GM23338 (cell line): ENCODE results near the gene AFF3. TPM values are rescaled to one million over a fixed set of nuclear protein-coding genes. Genes with fewer than 3 reads are reported as not detected.

Source experiments
- ATAC-seq: fragments of 200-7000 bp; cut with Tn5 transposase; 3 replicates; pipeline ENCODE4 v1.9.1; 2020
- DNase-seq: peaks from one replicate; pipeline ENCODE4 v3.0.0-alpha.2; 2015; ENCODE audit warnings: low spot score
- H2AFZ ChIP-seq: fragments of 200-600 bp; sonication (generic); 2 replicates; pipeline ENCODE4 v1.8.0; 2016; ENCODE audit warnings: antibody characterized with exemption, mild to moderate bottlenecking, moderate library complexity
- H3F3A ChIP-seq: fragments of 200-600 bp; sonication (generic); replicated peaks from 2 replicates; pipeline ENCODE4 v1.8.0; 2017; ENCODE audit warnings: antibody characterized with exemption, mixed run types, low read depth
- H3K27ac ChIP-seq: fragments of 200-600 bp; sonication (generic); 2 replicates; pipeline ENCODE4 v1.6.1; 2016; ENCODE audit warnings: low read depth
- H3K27me3 ChIP-seq: fragments of 200-600 bp; sonication (generic); 2 replicates; pipeline ENCODE4 v1.8.0; 2016; ENCODE audit warnings: mild to moderate bottlenecking, mixed run types, moderate library complexity; ENCODE audit not compliant: insufficient read depth
- H3K36me3 ChIP-seq: fragments of 200-600 bp; sonication (generic); 2 replicates; pipeline ENCODE4 v1.8.0; 2016; ENCODE audit warnings: mild to moderate bottlenecking; ENCODE audit not compliant: insufficient read depth
- H3K4me1 ChIP-seq: fragments of 200-600 bp; sonication (generic); 2 replicates; pipeline ENCODE4 v1.8.0; 2016; ENCODE audit warnings: mild to moderate bottlenecking, moderate library complexity; ENCODE audit not compliant: insufficient read depth
- H3K4me2 ChIP-seq: fragments of 200-600 bp; sonication (generic); 2 replicates; pipeline ENCODE4 v1.7.1; 2017; ENCODE audit warnings: mixed run types
- H3K4me3 ChIP-seq: fragments of 200-600 bp; sonication (generic); 2 replicates; pipeline ENCODE4 v1.6.1; 2016; ENCODE audit warnings: mixed run types
- H3K79me2 ChIP-seq: fragments of 200-600 bp; sonication (generic); replicated peaks from 2 replicates; pipeline ENCODE4 v1.8.0; 2017; ENCODE audit warnings: mild to moderate bottlenecking; ENCODE audit not compliant: insufficient read depth
- H3K9me2 ChIP-seq: fragments of 200-600 bp; sonication (generic); 2 replicates; pipeline ENCODE4 v1.8.0; 2017; ENCODE audit not compliant: insufficient read depth
- H4K20me1 ChIP-seq: fragments of 200-600 bp; sonication (generic); replicated peaks from 2 replicates; pipeline ENCODE4 v1.8.0; 2017; ENCODE audit warnings: mild to moderate bottlenecking; ENCODE audit not compliant: insufficient read depth
- H3K27ac Mint-ChIP-seq: 2 replicates; pipeline ENCODE4 v1.8.0; 2020; ENCODE audit warnings: inconsistent platforms, mild to moderate bottlenecking, moderate library complexity, mixed read lengths
- H3K27me3 Mint-ChIP-seq: 3 replicates; pipeline ENCODE4 v1.8.0; 2022; ENCODE audit warnings: low read depth, mild to moderate bottlenecking, moderate library complexity, mixed read lengths, inconsistent platforms; ENCODE audit not compliant: insufficient read depth, poor library complexity
- H3K36me3 Mint-ChIP-seq: 3 replicates; pipeline ENCODE4 v1.8.0; 2021; ENCODE audit warnings: low read depth, mild to moderate bottlenecking, inconsistent platforms, moderate library complexity, mixed read lengths
- H3K4me1 Mint-ChIP-seq: 3 replicates; pipeline ENCODE4 v1.8.0; 2020; ENCODE audit warnings: mild to moderate bottlenecking, inconsistent platforms, mixed read lengths
- H3K4me3 Mint-ChIP-seq: 3 replicates; pipeline ENCODE4 v1.8.0; 2021; ENCODE audit warnings: moderate library complexity, mild to moderate bottlenecking, inconsistent platforms, mixed read lengths
- H3K9me3 Mint-ChIP-seq: 3 replicates; pipeline ENCODE4 v1.8.0; 2020; ENCODE audit warnings: moderate library complexity, mild to moderate bottlenecking, inconsistent platforms, mixed read lengths
- CREB1 ChIP-seq: fragments of 250-450 bp; sonication (Bioruptor Pico); IDR thresholded peaks from 2 replicates; pipeline ENCODE4 v1.5.0; 2020; ENCODE audit warnings: low read depth, mild to moderate bottlenecking, moderate library complexity
- EZH2 ChIP-seq: fragments of 200-600 bp; sonication (generic); IDR thresholded peaks from one replicate; pipeline ENCODE4 v1.8.0; 2017; ENCODE audit warnings: antibody characterized with exemption, mild to moderate bottlenecking, low read depth; ENCODE audit not compliant: unreplicated experiment
- JUNB ChIP-seq: IDR thresholded peaks from one replicate; pipeline ENCODE4 v1.6.1; 2016; ENCODE audit warnings: antibody characterized with exemption; ENCODE audit not compliant: unreplicated experiment
- NANOG ChIP-seq: IDR thresholded peaks from 2 replicates; pipeline ENCODE4 v1.6.1; 2016; ENCODE audit warnings: antibody characterized with exemption, borderline replicate concordance
- POLR2AphosphoS5 ChIP-seq: IDR thresholded peaks from 2 replicates; pipeline ENCODE4 v1.6.1; 2016; ENCODE audit warnings: antibody characterized with exemption, low read depth
- STAT1 ChIP-seq: IDR thresholded peaks from one replicate; pipeline ENCODE4 v1.6.1; 2016; ENCODE audit warnings: antibody characterized with exemption; ENCODE audit not compliant: unreplicated experiment
- ZNF114 ChIP-seq: fragments of 250-450 bp; sonication (Bioruptor Pico); IDR thresholded peaks from 2 replicates; pipeline ENCODE4 v1.5.0; 2020; ENCODE audit warnings: mild to moderate bottlenecking, moderate library complexity
- polyA plus RNA-seq: library from polyadenylated mRNA; unstranded; fragments of >200 nt; fragmentation: Nextera tagmentation; extraction: Ambion mirVana; gene quantifications from 2 replicates; pipeline ENCODE4 v1.2.1, GENCODE V29; 2016
- total RNA-seq: library from RNA; depleted of rRNA; stranded (reverse); fragments of >200 nt; shearing (Covaris generic); gene quantifications from 2 replicates; pipeline ENCODE4 v1.2.3, GENCODE V29; 2014
- TF ChIP-seq, protein P1 (sequence below): fragments of 250-450 bp; sonication (Bioruptor Pico); IDR thresholded peaks from 2 replicates; pipeline ENCODE4 v1.5.0; 2020; ENCODE audit warnings: mild to moderate bottlenecking, moderate library complexity
- TF ChIP-seq, protein P2 (sequence below): IDR thresholded peaks from 2 replicates; pipeline ENCODE4 v1.6.1; 2016; ENCODE audit warnings: antibody characterized with exemption
- TF ChIP-seq, protein P3 (sequence below), 2 experiments: fragments of 200-600 bp in 1 of 2; sonication (generic) in 1 of 2; conservative IDR thresholded peaks; 2 replicates each; pipeline versions ENCODE4 v1.5.1 to v1.6.1; 2016 to 2017; ENCODE audit warnings: antibody characterized with exemption in 2 of 2, low read depth in 2 of 2, mild to moderate bottlenecking in 2 of 2, moderate library complexity in 1 of 2
- TF ChIP-seq, protein P4 (sequence below): IDR thresholded peaks from one replicate; pipeline ENCODE4 v1.6.1; 2018; ENCODE audit warnings: antibody characterized with exemption; ENCODE audit not compliant: unreplicated experiment

AFF3 gene
- total and polyA plus RNA-seq, 2 experiments from 2014 or later: 0.73 to 1.4 TPM

DNA sequence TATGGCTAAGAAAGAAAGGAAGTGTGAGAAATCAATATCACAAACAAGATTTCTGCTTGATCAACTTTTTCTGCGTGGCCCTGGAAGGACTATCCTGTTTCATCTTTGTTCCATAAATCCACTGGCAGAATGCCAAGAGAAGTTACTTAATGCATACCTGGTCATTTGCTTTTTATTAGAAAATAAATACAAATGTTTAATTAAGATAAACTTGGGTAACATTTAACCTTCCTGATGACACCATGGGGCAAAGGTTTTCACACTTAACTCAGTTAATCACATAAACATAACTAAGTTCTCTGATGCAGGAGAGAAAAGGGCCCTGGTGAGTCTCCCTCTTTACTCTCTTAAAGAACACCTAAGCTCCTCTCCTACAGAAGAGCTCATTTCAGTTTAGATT is 203.3 kb downstream of the AFF3 start:
- no peak overlapping the region for H3K27ac ChIP-seq
- no peaks in the 10 kb centered on the region for H3K79me2 ChIP-seq
- H3K36me3 ChIP-seq: no peaks in the 10 kb centered on the region
- no peak overlapping the region for H3K4me2 ChIP-seq
- H3K4me3 Mint-ChIP-seq: no peak overlapping the region
- no peaks in the 10 kb centered on the region for H4K20me1 ChIP-seq
- no peaks in the 10 kb centered on the region for H3K36me3 Mint-ChIP-seq
- no peaks in the 10 kb centered on the region for H3K4me1 ChIP-seq
- no peaks in the 10 kb centered on the region for H3K27me3 ChIP-seq
- H3K9me2 ChIP-seq: peaks cover 6% of the 10 kb centered on the region
- no peak overlapping the region for H3K27ac Mint-ChIP-seq
- no peaks in the 10 kb centered on the region for H3K9me3 Mint-ChIP-seq
- ATAC-seq: no peak
- no peaks in the 10 kb centered on the region; the same call in 2 of the 3 replicates for H3K4me1 Mint-ChIP-seq
- no peaks in the 10 kb centered on the region for H3F3A ChIP-seq
- H3K4me3 ChIP-seq: no peak overlapping the region
- no peak for DNase-seq
- no peak for TF ChIP-seq POLR2AphosphoS5
- TF ChIP-seq, protein P1, sequence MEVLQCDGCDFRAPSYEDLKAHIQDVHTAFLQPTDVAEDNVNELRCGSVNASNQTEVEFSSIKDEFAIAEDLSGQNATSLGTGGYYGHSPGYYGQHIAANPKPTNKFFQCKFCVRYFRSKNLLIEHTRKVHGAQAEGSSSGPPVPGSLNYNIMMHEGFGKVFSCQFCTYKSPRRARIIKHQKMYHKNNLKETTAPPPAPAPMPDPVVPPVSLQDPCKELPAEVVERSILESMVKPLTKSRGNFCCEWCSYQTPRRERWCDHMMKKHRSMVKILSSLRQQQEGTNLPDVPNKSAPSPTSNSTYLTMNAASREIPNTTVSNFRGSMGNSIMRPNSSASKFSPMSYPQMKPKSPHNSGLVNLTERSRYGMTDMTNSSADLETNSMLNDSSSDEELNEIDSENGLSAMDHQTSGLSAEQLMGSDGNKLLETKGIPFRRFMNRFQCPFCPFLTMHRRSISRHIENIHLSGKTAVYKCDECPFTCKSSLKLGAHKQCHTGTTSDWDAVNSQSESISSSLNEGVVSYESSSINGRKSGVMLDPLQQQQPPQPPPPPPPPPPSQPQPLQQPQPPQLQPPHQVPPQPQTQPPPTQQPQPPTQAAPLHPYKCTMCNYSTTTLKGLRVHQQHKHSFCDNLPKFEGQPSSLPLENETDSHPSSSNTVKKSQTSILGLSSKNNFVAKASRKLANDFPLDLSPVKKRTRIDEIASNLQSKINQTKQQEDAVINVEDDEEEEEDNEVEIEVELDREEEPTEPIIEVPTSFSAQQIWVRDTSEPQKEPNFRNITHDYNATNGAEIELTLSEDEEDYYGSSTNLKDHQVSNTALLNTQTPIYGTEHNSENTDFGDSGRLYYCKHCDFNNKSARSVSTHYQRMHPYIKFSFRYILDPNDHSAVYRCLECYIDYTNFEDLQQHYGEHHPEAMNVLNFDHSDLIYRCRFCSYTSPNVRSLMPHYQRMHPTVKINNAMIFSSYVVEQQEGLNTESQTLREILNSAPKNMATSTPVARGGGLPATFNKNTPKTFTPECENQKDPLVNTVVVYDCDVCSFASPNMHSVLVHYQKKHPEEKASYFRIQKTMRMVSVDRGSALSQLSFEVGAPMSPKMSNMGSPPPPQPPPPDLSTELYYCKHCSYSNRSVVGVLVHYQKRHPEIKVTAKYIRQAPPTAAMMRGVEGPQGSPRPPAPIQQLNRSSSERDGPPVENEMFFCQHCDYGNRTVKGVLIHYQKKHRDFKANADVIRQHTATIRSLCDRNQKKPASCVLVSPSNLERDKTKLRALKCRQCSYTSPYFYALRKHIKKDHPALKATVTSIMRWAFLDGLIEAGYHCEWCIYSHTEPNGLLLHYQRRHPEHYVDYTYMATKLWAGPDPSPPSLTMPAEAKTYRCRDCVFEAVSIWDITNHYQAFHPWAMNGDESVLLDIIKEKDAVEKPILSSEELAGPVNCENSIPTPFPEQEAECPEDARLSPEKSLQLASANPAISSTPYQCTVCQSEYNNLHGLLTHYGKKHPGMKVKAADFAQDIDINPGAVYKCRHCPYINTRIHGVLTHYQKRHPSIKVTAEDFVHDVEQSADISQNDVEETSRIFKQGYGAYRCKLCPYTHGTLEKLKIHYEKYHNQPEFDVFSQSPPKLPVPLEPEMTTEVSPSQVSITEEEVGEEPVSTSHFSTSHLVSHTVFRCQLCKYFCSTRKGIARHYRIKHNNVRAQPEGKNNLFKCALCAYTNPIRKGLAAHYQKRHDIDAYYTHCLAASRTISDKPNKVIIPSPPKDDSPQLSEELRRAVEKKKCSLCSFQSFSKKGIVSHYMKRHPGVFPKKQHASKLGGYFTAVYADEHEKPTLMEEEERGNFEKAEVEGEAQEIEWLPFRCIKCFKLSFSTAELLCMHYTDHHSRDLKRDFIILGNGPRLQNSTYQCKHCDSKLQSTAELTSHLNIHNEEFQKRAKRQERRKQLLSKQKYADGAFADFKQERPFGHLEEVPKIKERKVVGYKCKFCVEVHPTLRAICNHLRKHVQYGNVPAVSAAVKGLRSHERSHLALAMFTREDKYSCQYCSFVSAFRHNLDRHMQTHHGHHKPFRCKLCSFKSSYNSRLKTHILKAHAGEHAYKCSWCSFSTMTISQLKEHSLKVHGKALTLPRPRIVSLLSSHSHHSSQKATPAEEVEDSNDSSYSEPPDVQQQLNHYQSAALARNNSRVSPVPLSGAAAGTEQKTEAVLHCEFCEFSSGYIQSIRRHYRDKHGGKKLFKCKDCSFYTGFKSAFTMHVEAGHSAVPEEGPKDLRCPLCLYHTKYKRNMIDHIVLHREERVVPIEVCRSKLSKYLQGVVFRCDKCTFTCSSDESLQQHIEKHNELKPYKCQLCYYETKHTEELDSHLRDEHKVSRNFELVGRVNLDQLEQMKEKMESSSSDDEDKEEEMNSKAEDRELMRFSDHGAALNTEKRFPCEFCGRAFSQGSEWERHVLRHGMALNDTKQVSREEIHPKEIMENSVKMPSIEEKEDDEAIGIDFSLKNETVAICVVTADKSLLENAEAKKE (CRISPR knock-in tag): no peak
- no peak for TF ChIP-seq JUNB
- TF ChIP-seq ZNF114 (CRISPR knock-in tag): no peak
- TF ChIP-seq STAT1: no peak
- TF ChIP-seq, protein P2, sequence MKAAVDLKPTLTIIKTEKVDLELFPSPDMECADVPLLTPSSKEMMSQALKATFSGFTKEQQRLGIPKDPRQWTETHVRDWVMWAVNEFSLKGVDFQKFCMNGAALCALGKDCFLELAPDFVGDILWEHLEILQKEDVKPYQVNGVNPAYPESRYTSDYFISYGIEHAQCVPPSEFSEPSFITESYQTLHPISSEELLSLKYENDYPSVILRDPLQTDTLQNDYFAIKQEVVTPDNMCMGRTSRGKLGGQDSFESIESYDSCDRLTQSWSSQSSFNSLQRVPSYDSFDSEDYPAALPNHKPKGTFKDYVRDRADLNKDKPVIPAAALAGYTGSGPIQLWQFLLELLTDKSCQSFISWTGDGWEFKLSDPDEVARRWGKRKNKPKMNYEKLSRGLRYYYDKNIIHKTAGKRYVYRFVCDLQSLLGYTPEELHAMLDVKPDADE: no peak
- TF ChIP-seq, protein P3, sequence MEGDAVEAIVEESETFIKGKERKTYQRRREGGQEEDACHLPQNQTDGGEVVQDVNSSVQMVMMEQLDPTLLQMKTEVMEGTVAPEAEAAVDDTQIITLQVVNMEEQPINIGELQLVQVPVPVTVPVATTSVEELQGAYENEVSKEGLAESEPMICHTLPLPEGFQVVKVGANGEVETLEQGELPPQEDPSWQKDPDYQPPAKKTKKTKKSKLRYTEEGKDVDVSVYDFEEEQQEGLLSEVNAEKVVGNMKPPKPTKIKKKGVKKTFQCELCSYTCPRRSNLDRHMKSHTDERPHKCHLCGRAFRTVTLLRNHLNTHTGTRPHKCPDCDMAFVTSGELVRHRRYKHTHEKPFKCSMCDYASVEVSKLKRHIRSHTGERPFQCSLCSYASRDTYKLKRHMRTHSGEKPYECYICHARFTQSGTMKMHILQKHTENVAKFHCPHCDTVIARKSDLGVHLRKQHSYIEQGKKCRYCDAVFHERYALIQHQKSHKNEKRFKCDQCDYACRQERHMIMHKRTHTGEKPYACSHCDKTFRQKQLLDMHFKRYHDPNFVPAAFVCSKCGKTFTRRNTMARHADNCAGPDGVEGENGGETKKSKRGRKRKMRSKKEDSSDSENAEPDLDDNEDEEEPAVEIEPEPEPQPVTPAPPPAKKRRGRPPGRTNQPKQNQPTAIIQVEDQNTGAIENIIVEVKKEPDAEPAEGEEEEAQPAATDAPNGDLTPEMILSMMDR (conservative IDR thresholded peaks at IDR 0.05; ENCODE audit: low read depth in 2 of 2): no peak
- TF ChIP-seq, protein P4, sequence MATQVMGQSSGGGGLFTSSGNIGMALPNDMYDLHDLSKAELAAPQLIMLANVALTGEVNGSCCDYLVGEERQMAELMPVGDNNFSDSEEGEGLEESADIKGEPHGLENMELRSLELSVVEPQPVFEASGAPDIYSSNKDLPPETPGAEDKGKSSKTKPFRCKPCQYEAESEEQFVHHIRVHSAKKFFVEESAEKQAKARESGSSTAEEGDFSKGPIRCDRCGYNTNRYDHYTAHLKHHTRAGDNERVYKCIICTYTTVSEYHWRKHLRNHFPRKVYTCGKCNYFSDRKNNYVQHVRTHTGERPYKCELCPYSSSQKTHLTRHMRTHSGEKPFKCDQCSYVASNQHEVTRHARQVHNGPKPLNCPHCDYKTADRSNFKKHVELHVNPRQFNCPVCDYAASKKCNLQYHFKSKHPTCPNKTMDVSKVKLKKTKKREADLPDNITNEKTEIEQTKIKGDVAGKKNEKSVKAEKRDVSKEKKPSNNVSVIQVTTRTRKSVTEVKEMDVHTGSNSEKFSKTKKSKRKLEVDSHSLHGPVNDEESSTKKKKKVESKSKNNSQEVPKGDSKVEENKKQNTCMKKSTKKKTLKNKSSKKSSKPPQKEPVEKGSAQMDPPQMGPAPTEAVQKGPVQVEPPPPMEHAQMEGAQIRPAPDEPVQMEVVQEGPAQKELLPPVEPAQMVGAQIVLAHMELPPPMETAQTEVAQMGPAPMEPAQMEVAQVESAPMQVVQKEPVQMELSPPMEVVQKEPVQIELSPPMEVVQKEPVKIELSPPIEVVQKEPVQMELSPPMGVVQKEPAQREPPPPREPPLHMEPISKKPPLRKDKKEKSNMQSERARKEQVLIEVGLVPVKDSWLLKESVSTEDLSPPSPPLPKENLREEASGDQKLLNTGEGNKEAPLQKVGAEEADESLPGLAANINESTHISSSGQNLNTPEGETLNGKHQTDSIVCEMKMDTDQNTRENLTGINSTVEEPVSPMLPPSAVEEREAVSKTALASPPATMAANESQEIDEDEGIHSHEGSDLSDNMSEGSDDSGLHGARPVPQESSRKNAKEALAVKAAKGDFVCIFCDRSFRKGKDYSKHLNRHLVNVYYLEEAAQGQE: no peak
- TF ChIP-seq EZH2: no peak
- no peak for TF ChIP-seq CREB1 (CRISPR knock-in tag)
- TF ChIP-seq NANOG: no peak
- no peaks in the 10 kb centered on the region for H3K27me3 Mint-ChIP-seq
- no peak overlapping the region for H2AFZ ChIP-seq
